ENCODE data around the gene COL15A1.

COL15A1 gene

DNA sequence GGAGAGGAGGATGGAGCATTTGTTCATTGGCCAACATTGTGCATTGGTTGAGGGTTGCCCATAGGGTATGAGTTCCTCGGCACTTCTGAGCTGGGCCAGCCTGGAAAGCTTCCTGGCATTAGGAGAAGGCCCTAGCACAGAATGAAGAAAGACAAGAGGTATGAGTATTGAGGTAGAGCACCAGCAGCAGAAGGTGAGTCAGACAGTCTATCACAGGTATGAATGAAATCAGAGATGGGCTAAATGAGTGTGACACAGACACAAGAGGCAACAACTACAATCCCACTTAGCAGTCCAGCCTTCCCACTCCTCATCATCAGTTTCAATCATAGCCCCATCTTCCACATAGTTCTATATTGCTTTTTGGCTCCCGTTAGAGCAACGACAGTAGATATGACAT lies 135.8 kb downstream of the COL15A1 start:
- in situ Hi-C loops (cut with MboI; ENCODE audit: low sequenced_read_pairs, unreplicated experiment), result no loop called here
- TF ChIP-seq CTCF (IDR thresholded peaks at IDR 0.05; ENCODE audit: borderline replicate concordance, control extremely low read depth, extremely low read depth, insufficient read depth, missing control alignments), result no peak
- DNase-seq (ENCODE audit: low spot score), result no peak

DNA sequence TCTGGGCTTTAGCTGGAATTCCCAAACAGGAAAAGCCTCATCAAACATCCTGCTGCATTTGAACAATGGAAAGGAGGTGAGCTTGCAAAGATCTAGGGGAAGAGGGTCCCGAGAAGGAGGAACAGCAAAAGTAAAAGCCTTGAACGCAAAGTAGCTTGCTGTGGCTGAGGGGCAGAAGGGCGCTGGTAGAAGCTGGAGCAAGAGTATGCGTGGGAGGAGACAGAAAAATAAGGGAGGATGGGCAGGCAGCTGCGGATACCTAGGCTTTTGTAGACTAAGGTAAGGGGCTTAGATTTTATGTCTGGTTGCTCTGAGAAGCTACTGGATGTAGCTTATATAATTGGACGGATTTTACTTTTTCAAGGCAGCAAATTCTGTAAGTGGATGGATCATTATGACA lies 139.3 kb downstream of the COL15A1 start:
- in situ Hi-C loops (cut with MboI; ENCODE audit: low sequenced_read_pairs, unreplicated experiment), result no loop called here
- no peak for TF ChIP-seq CTCF (IDR thresholded peaks at IDR 0.05; ENCODE audit: borderline replicate concordance, control extremely low read depth, extremely low read depth, insufficient read depth, missing control alignments)
- DNase-seq (ENCODE audit: low spot score), result no peak

DNA sequence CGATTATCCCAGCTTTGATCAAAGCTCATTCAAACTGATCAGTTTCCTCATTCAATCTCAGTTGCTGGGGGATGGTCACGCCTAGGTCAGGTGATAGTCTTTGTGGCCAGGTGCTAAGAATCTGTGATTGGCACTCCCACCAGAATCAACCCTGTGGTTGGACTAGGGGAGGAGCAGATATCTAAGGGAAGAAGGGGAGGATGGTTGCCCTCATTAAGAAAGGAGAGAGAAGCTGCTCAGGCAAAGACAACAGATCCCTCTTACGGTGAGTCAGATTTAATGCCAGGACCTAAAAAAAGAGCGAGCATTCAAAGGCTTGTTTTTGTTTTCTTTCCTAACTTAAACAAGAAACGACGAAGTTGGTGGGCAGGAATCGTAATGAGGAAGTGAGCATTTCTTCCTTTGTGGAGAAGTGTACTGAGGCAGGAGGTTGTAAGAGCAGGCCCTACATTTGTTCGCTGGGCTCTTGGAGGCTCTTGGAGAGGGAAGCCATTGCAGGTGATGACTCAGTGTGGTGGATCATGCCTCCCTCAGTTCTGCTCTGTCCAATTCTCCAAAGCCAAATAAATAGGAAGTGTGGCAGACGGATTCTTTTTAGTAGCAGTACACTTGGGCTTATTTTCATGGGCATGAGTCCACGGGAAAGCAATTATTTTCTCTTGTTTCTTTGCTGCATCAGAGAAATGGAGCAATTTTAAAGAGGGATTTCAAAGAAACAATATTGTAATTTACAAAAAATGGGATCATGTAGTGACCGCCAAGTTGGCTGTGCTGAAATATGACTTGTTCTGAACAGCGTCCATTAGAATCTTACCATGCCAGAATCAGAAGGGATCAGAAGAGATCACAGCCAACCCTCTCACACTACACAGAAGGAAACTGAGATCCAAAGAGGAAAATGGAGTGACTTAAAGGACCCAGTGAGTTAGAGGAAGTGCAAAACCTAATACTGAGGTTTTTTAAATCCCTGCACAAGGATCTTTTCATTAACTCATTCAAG lies 142.5 kb downstream of the COL15A1 start:
- DNase-seq (ENCODE audit: low spot score), result no peak
- no peak for TF ChIP-seq CTCF (IDR thresholded peaks at IDR 0.05; ENCODE audit: borderline replicate concordance, control extremely low read depth, extremely low read depth, insufficient read depth, missing control alignments)
- in situ Hi-C loops (cut with MboI; ENCODE audit: low sequenced_read_pairs, unreplicated experiment), result no loop called here

DNA sequence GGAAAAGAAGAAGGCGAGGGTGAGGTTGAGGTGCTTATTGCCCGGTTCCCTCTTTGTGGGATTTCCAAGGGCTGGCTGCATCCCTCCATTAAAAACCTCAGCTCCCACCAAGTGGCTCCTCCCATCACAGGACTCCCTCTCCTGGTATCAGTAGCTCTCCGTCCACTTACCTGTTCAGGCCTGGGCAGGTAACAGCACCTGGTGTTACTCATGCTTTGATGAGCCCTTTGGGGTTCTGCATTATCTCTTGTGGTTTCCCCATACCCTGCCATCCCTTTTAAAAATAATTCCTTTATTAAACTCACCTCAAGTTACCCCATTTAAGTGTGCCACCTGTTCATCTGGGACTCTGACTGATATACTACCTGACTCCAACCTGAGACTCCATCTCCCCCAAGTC lies 143.8 kb downstream of the COL15A1 start:
- in situ Hi-C loops (cut with MboI; ENCODE audit: low sequenced_read_pairs, unreplicated experiment), result no loop called here
- TF ChIP-seq CTCF (IDR thresholded peaks at IDR 0.05; ENCODE audit: borderline replicate concordance, control extremely low read depth, extremely low read depth, insufficient read depth, missing control alignments), result no peak

DNA sequence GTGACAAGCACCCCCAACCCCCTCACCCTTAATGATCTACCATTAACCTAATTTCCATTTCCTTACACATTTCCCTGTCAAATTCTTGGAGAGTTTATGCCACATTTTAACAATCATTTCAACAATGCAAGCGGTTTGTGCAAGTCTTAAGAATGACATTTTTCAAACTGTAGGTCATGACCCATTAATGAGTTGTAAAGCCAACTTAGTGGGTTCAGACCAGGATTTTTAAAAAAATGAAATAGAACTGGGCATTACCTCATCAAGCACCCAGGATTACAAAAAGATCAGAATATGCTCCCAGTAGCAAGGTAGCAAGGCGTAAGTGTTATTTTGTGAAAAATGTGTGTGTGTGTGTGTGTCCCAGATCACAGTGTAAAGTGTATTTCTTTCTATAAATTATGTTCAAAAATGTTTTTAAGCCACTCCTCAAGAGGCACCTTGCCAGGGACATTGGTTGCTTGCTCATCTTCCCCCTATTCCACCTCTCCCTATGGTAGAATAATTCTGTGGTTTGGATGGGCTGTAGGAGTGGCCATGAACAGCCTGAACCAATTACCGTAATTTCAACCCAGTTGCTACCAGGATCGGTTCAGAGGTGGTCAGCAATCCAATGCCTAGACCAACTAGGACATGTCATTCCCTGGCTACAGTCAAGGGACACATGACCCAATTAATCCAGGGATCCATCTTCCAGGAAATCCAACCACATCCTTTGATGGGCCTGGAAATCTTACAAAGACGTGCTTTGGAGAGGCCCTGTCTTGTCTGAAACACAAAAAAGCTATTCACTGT lies 146.8 kb downstream of the COL15A1 start:
- no peak for TF ChIP-seq CTCF (IDR thresholded peaks at IDR 0.05; ENCODE audit: borderline replicate concordance, control extremely low read depth, extremely low read depth, insufficient read depth, missing control alignments)
- in situ Hi-C loops (cut with MboI; ENCODE audit: low sequenced_read_pairs, unreplicated experiment), result no loop called here
- no peak for DNase-seq (ENCODE audit: low spot score)

More for the DNA sequence above, 143.8 kb downstream of the COL15A1 start:
- no peak for DNase-seq (ENCODE audit: low spot score)

DNA sequence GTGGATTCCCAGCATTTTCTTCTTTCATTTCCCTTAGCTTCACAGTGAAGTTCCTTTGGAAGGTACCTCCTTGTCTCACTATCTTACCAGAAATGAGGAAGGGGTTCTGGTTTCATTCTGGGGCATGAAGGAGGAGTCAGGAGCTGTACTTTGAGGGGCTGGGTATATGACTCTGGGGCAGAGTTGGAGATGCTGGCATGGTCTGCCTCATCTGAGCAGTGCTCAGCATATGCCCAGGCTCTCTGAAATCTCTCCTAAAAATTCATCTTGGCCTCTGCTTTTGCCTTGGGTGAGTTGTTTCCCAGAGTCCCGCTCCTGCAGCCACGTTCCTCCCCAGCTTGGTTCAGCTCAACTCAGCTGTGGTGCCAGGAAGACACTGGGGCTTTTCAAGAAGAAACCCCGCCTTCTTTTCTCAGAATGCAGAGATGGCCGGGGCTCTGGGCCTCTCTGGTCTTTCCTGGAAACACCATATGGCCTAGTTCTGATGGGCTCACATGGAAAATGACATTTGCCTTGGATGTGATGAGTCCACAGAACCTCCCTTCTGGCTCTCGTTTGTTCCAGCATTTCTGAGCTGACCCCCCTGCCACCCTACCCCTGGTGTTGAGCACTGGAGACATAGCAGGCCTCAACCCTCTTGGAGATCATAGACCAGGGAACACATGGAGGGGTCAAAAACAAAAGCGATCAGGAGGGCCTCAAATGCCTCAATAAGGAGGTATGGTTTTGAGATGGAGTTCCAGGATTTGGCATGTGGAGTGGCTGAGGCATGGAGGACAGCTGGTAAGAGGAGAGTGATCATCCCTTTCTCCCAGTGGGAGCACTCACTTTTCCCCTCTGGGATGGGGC lies 149.2 kb downstream of the COL15A1 start:
- TF ChIP-seq CTCF (IDR thresholded peaks at IDR 0.05; ENCODE audit: borderline replicate concordance, control extremely low read depth, extremely low read depth, insufficient read depth, missing control alignments), result no peak
- no peak for DNase-seq (ENCODE audit: low spot score)
- in situ Hi-C loops (cut with MboI; ENCODE audit: low sequenced_read_pairs, unreplicated experiment), result no loop called here

Measured in GM13976 (cell line).